ENCODE measurements around the gene KRTAP4-6.
"Not testable (repeated sequence)": the region's sequence is repeated elsewhere in the genome, so short reads cannot be mapped to it uniquely, and the experiment has no call there.

The KRTAP4-6 gene

DNA sequence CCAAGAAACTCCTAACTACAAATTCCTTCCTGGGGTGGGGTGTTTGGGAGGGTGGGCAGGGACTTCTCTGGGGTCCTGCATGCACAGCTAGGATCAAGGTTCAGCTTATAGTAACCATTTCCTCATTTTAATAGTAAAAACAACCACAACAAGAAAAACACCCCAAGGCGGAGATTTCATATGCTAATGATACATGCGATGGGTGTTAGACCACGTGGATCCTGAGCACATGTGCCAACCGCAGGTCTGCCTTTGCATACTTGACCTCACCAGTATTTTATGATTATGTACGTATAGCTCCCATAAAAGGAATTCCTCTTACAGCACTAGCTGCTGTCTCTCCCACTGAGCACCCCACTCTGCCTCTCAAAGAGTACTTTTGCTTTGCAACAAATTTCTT is 24.0 kb downstream of the KRTAP4-6 start:
- TF ChIP-seq, protein P1, sequence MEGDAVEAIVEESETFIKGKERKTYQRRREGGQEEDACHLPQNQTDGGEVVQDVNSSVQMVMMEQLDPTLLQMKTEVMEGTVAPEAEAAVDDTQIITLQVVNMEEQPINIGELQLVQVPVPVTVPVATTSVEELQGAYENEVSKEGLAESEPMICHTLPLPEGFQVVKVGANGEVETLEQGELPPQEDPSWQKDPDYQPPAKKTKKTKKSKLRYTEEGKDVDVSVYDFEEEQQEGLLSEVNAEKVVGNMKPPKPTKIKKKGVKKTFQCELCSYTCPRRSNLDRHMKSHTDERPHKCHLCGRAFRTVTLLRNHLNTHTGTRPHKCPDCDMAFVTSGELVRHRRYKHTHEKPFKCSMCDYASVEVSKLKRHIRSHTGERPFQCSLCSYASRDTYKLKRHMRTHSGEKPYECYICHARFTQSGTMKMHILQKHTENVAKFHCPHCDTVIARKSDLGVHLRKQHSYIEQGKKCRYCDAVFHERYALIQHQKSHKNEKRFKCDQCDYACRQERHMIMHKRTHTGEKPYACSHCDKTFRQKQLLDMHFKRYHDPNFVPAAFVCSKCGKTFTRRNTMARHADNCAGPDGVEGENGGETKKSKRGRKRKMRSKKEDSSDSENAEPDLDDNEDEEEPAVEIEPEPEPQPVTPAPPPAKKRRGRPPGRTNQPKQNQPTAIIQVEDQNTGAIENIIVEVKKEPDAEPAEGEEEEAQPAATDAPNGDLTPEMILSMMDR (IDR thresholded peaks at IDR 0.05; ENCODE audit: control insufficient read depth, extremely low read depth, insufficient read depth), result no peak
- H3K4me3 ChIP-seq (ENCODE audit: low read depth, low read length), result no peak overlapping the region
- DNase-seq (ENCODE audit: low read depth), result no peak

DNA sequence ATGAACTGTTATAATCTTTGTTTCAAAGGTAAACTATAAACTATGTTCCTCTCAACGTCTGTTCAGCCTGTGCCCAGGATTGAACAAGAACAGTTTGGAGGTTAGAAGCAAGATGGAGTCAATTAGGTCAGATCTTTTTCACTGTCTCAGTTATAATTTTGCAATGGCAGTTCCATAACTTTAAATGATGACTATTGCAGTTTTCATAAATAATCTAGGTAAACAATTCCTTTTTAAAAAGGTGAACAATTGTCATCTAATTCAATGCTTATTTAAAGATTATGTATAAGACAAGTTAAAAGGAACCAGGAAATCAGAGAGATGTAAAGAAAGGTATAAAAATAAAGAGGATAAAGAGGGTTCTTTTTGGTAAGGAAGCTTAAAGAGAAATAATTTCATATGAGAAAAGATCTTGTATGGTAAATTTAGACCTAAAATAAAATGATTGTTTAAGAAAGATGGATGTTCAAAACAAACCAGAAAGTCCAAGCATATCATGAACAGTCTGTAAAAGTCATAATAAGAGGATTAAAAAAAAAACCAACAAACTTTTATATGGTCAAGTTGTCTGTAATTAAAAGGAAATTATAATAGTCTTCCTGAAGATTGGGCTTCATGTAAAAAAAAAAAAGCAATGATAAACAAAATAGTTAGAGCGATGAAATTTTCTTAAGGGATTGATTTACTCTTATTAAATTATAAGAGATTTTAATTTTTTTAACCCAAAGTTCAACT is 29.0 kb downstream of the KRTAP4-6 start:
- TF ChIP-seq, protein P1 (IDR thresholded peaks at IDR 0.05; ENCODE audit: control insufficient read depth, extremely low read depth, insufficient read depth), result no peak
- DNase-seq (ENCODE audit: low read depth), result no peak
- no peak overlapping the region for H3K4me3 ChIP-seq (ENCODE audit: low read depth, low read length)

DNA sequence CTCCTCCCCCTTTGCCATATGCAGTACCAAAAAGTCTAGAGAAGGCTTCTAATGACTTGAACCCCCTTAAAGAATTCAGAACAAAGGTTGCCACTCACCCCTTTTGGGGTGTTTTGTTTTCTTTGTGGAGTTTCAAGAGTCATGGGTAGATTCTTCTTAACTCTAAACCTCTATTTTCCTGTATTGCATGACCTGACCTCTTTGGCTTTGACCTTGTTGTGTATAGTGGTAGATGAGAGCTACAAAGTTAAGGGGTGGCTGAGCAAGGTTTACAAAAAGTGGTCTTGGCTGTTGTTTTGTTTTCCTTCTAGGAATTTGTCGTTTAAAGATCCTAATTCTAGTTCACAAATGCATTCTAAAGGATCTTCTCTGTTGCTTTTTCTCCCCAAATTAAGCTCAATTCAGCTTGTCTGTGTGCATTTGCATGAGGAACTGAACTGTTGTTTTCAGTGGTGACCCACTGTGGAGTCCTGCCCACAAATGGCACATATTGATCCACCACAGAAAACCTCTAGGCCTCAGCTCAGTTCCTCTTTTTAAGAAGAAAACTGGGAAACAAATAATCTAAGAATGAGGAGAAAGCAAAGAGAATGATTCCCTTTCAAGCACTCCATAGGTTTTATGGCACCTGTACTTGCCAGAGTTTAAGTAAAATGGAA is 31.5 kb downstream of the KRTAP4-6 start:
- not testable (repeated sequence) for H3K4me3 ChIP-seq (ENCODE audit: low read depth, low read length); DNase-seq (ENCODE audit: low read depth)

DNA sequence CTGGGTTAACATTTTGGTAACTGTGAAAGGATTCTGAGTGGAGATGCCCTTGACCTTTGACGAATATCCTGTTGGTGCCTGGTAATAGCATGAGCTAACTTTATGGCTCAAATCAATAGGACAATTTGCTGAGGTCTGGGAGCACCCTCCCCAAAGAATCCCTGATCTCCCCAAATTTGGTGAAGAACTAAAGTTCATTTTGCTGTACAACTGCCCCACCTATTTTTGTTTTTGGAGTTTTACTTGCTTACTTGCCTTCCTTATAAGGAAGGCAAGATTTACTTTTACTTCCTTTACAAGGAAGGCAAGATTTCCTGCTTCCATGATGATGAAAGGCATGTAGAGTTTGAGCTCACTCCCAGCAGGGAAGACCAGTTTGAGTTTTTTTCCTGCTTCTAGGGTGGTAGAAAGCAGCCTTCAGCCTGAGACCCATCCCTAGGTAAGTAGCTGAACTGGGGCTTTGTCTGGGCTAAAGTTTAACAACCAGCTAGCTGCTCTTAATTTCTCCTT is 32.3 kb downstream of the KRTAP4-6 start:
- TF ChIP-seq, protein P1 (IDR thresholded peaks at IDR 0.05; ENCODE audit: control insufficient read depth, extremely low read depth, insufficient read depth), result no peak
- H3K4me3 ChIP-seq (ENCODE audit: low read depth, low read length), result no peak overlapping the region
- no peak for DNase-seq (ENCODE audit: low read depth)

DNA sequence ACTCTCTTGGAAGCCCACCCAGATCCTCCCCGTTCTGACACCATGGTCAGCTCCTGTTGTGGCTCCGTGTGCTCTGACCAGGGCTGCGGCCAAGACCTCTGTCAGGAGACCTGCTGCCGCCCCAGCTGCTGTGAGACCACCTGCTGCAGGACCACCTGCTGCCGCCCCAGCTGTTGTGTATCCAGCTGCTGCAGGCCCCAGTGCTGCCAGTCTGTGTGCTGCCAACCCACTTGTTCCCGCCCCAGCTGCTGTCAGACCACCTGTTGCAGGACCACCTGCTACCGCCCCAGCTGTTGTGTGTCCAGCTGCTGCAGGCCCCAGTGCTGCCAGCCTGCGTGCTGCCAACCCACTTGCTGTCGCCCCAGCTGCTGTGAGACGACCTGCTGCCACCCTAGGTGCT is 35.0 kb downstream of the KRTAP4-6 start, which contains the start of gene KRTAP4-9:
KRTAP4-9 (plus strand) TSS at position 43 of the 400 bp plus-strand sequence; CDS start at position 43, 0 bp downstream.
- H3K4me3 ChIP-seq (ENCODE audit: low read depth, low read length); DNase-seq (ENCODE audit: low read depth): not testable (repeated sequence)

DNA sequence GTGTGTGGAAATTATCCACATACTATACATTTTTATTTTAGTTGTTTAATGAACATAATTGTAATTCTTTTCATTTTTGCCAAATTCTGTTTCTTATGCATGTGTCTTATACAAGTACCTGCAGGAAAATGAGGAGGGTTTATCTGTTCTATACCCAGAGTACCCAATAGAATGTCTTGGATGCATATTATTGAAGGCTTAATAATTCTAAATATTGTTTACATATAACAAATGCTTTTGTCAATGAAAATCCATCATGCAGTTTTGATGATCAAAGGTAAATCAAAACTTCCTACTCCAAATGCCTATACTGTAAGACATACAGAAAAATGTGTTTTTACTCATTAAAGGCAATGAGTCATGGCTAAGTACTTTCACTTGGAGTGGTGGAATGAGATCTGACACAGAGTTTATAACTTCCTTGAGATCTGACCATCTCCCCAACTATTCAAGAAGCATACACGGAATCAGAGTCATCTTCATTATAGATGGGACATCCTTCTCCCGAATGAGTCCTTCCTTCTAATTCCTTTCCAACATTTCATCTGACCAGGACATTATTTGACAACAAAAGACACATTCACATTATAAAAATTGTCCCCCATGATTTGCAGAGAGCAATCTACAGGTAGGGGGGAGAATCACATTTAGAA is 35.8 kb downstream of the KRTAP4-6 start:
- not testable (repeated sequence) for H3K4me3 ChIP-seq (ENCODE audit: low read depth, low read length); DNase-seq (ENCODE audit: low read depth)

DNA sequence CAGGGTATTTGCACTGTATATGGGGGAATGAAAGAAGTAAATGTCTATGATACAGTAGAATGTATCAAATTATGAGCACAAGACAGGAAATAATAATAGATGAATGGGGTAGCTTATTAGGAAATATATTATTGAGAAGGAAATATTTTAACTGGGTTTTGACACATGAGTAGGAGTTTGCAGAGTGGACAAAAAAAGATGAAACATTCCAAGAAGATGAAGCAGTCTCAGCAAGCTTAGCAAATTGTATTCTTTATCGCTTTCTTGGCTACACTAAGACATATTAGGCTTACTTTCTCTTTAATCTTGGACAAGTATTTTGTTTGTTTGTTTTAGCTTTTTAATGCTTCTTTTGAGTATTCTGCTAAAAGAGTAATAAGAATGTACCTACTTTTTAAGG is 36.4 kb downstream of the KRTAP4-6 start:
- no peak for DNase-seq (ENCODE audit: low read depth)
- TF ChIP-seq, protein P1 (IDR thresholded peaks at IDR 0.05; ENCODE audit: control insufficient read depth, extremely low read depth, insufficient read depth), result no peak
- H3K4me3 ChIP-seq (ENCODE audit: low read depth, low read length), result no peak overlapping the region

DNA sequence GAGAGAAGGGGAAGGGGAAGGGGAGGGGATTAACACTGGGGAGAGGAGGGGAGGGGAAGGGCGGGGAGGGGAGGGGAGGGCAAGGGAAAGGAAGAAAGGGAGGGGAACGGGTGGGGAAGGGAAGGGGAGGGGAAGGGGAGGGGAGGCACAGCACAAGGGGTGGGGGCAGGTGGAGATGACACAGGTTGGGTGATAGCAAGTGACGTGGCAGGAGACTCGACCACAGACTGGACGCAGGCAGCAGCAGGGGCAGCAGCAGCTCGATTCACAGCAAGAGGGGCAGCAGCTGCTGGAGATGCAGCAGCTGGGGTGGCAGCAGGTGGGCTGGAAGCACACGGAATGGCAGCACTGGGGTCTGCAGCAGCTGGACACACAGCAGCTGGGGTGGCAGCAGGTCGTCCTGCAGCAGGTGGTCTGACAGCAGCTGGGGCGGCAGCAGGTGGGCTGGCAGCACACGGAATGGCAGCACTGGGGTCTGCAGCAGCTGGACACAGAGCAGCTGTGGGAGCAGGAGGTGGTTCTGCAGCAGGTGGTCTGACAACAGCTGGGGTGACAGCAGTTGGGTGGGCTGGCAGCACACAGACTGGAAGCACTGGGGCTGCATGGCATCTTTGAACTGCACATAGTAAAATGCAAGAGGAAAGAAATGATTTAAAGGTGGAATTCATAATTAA is 38.6 kb downstream of the KRTAP4-6 start, which contains the start of gene KRTAP4-16:
KRTAP4-16 (minus strand) TSS at position 624 of the 674 bp plus-strand sequence; CDS start at position 624, 0 bp downstream.
- no peak for DNase-seq (ENCODE audit: low read depth)
- no peak within 1 kb of the TSS for H3K4me3 ChIP-seq (ENCODE audit: low read depth, low read length)
- TF ChIP-seq, protein P1 (IDR thresholded peaks at IDR 0.05; ENCODE audit: control insufficient read depth, extremely low read depth, insufficient read depth), result no peak

DNA sequence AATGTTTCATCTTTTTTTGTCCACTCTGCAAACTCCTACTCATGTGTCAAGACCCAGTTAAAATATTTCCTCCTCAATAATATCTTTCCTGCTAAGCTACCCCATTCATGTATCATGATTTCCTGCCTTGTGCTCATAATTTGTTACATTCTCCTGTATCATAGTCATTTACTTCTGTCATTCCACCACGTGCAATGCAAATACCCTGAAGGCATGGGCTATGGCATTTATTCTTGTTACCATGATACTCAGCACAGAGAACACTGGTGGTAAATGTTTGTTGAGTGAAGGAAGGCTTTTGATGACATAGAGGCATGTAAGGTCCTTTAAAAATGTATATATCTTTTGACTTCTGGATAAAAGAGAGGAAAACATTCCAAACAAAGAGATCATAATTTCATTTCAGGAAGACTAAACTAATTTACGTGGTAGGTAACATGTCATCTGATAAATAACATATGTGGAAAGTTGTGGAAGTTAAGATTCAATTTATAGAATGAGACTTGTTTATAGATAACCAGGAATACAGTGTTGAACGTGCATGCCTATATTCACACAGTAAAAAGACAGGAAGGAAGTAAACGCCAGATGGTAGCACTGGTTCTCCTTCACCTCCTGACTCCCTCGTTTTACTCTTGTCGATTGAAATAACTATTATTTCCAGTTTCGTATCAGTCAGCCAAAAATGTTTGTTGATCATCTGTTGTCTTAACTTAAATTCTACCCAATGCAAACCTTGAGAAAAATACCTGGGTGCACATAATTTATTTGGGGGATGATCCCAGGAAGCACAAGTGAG is 40.5 kb downstream of the KRTAP4-6 start:
- not testable (repeated sequence) for H3K4me3 ChIP-seq (ENCODE audit: low read depth, low read length); DNase-seq (ENCODE audit: low read depth)

Measured in LNCaP clone FGC (cell line).